ENCODE results near the gene AJAP1. TPM values are rescaled to one million over a fixed set of nuclear protein-coding genes. Genes with fewer than 3 reads are reported as not detected.
"Not testable (repeated sequence)": the region's sequence is repeated elsewhere in the genome, so short reads cannot be mapped to it uniquely, and the experiment has no call there.

Gene AJAP1
- total RNA-seq, 4 donors from 2014 or later, result 0.12 to 0.81 (median 0.32) TPM

- 50 to 65% methylated on average over 3 to 9 of the region's 13 CpGs for WGBS, 2 donors (ENCODE audit: low coverage in 1 of 2)
- no peak for TF ChIP-seq POLR2A (IDR thresholded peaks at IDR 0.05)
- no peak for TF ChIP-seq EP300 (IDR thresholded peaks at IDR 0.05)
- no peak for TF ChIP-seq POLR2AphosphoS5 (IDR thresholded peaks at IDR 0.05)
- TF ChIP-seq CTCF (IDR thresholded peaks at IDR 0.05), result no peak
- H3K9me3 ChIP-seq, result no peaks in the 10 kb centered on the region
- no peak overlapping the region for H3K27ac ChIP-seq
- H3K4me3 ChIP-seq, result no peak overlapping the region
- H3K4me1 ChIP-seq, result no peaks in the 10 kb centered on the region
- no peak for ATAC-seq
- no peaks in the 10 kb centered on the region for H3K36me3 ChIP-seq
- peaks cover 94% of the 10 kb centered on the region for H3K27me3 ChIP-seq
Measured at GRCh38 chr1:4662168-4662567, 7.8 kb downstream of the AJAP1 start.

GRCh38 chr1:4662723-4663122, 8.3 kb downstream of the AJAP1 start:
- no peak for ATAC-seq
- no peaks in the 10 kb centered on the region for H3K36me3 ChIP-seq
- H3K4me3 ChIP-seq, result no peak overlapping the region
- 59 to 84% methylated on average over 4 to 7 of the region's 7 CpGs for WGBS, 2 donors (ENCODE audit: low coverage in 1 of 2)
- H3K27ac ChIP-seq, result no peak overlapping the region
- H3K27me3 ChIP-seq, result peaks cover 90% of the 10 kb centered on the region
- no peaks in the 10 kb centered on the region for H3K9me3 ChIP-seq
- no peaks in the 10 kb centered on the region for H3K4me1 ChIP-seq
- TF ChIP-seq CTCF (IDR thresholded peaks at IDR 0.05), result no peak
- no peak for TF ChIP-seq POLR2AphosphoS5 (IDR thresholded peaks at IDR 0.05)
- TF ChIP-seq EP300 (IDR thresholded peaks at IDR 0.05), result no peak
- TF ChIP-seq POLR2A (IDR thresholded peaks at IDR 0.05), result no peak

- H3K27me3 ChIP-seq, result peaks cover 76% of the 10 kb centered on the region
- TF ChIP-seq EP300 (IDR thresholded peaks at IDR 0.05), result no peak
- TF ChIP-seq POLR2A (IDR thresholded peaks at IDR 0.05), result no peak
- 66 to 80% methylated on average over 3 to 4 of the region's 5 CpGs for WGBS, 2 donors (ENCODE audit: low coverage in 1 of 2)
Measured at GRCh38 chr1:4664095-4664494, 9.7 kb downstream of the AJAP1 start.

GRCh38 chr1:4664606-4665005, 10.2 kb downstream of the AJAP1 start:
- no peak for ATAC-seq
- TF ChIP-seq POLR2A (IDR thresholded peaks at IDR 0.05), result no peak
- no peak for TF ChIP-seq CTCF (IDR thresholded peaks at IDR 0.05)

More at GRCh38 chr1:4664095-4664494, 9.7 kb downstream of the AJAP1 start:
- Histone ChIP-seq H3K4me1 (no peaks in the 10 kb centered on the region), H3K4me3 (no peak overlapping the region), H3K27ac (no peak overlapping the region), H3K36me3 (no peaks in the 10 kb centered on the region), H3K9me3 (no peaks in the 10 kb centered on the region)
- no peak for ATAC-seq

GRCh38 chr1:4665456-4665855, 11.0 kb downstream of the AJAP1 start:
- ATAC-seq, result no peak
- peaks cover 62% of the 10 kb centered on the region for H3K27me3 ChIP-seq
- TF ChIP-seq EP300 (IDR thresholded peaks at IDR 0.05) (no peak), POLR2A (IDR thresholded peaks at IDR 0.05) (no peak), CTCF (IDR thresholded peaks at IDR 0.05) (no peak), POLR2AphosphoS5 (IDR thresholded peaks at IDR 0.05) (no peak)
- H3K27ac ChIP-seq, result no peak overlapping the region
- H3K9me3 ChIP-seq, result no peaks in the 10 kb centered on the region
- no peak overlapping the region for H3K4me3 ChIP-seq
- no peaks in the 10 kb centered on the region for H3K36me3 ChIP-seq
- WGBS, 2 donors (ENCODE audit: low coverage in 1 of 2), result 41% methylated on average over 2 of the region's 9 CpGs; no CpG with 5 or more reads in 1 of the 2 donors
- H3K4me1 ChIP-seq, result no peaks in the 10 kb centered on the region

More at GRCh38 chr1:4664606-4665005, 10.2 kb downstream of the AJAP1 start:
- H3K36me3 ChIP-seq, result no peaks in the 10 kb centered on the region
- H3K27me3 ChIP-seq, result peaks cover 71% of the 10 kb centered on the region
- WGBS, 2 donors (ENCODE audit: low coverage in 1 of 2), result 58% methylated on average over 4 of the region's 8 CpGs; no CpG with 5 or more reads in 1 of the 2 donors
- no peaks in the 10 kb centered on the region for H3K4me1 ChIP-seq
- H3K27ac ChIP-seq, result no peak overlapping the region
- no peaks in the 10 kb centered on the region for H3K9me3 ChIP-seq
- no peak overlapping the region for H3K4me3 ChIP-seq

GRCh38 chr1:4666683-4667082, 12.3 kb downstream of the AJAP1 start:
- H3K27ac ChIP-seq, H3K36me3 ChIP-seq, ATAC-seq, H3K9me3 ChIP-seq, H3K4me1 ChIP-seq, H3K4me3 ChIP-seq: not testable (repeated sequence)
- peaks cover 55% of the 10 kb centered on the region for H3K27me3 ChIP-seq
- 67 to 77% methylated on average over 9 to 16 of the region's 19 CpGs for WGBS, 2 donors (ENCODE audit: low coverage in 1 of 2)
